AG10803 (cell line): ENCODE results near the gene GPX1.
"Not testable (repeated sequence)": the region's sequence is repeated elsewhere in the genome, so short reads cannot be mapped to it uniquely, and the experiment has no call there.

ENCODE experiments used
- DNase-seq: peaks from one replicate; pipeline ENCODE4 v3.0.0; 2010; ENCODE audit warnings: low read depth
- H3K4me3 ChIP-seq: 2 replicates; pipeline ENCODE4 v1.5.1; 2011; ENCODE audit warnings: mild to moderate bottlenecking, low read length, control low read depth
- CTCF ChIP-seq: conservative IDR thresholded peaks from 2 replicates; pipeline ENCODE4 v1.5.1; 2011; ENCODE audit warnings: mild to moderate bottlenecking, low read length, control low read depth, inconsistent platforms

Gene GPX1

DNA sequence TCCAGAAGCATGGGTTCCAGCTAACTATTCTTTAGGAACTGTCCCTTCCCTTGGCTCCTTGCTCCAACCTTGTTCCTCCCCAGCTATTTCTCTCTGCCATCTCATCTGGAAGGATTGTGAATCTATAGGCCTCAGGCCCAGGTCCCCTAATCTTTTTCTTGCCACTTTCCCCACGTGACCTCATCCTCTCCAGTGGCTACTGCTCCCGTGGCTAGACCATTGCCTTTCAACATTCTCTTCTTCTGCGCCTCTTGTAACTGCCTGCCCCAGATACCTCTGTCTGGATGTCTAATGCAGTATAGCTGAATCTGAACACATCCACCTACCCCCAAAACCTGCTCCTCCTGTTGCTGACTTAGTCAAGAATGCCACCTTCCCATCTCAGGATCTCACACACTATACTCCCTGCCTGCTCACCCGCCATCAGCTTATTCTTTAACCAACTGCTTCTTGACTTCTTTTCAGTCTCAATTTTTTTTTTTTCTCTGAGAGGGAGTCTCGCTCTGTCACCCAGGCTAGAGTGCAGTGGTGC, 5.2 kb downstream of the GPX1 start:
- TF ChIP-seq CTCF, result no peak
- H3K4me3 ChIP-seq, result no peak overlapping the region
- DNase-seq, result no peak

DNA sequence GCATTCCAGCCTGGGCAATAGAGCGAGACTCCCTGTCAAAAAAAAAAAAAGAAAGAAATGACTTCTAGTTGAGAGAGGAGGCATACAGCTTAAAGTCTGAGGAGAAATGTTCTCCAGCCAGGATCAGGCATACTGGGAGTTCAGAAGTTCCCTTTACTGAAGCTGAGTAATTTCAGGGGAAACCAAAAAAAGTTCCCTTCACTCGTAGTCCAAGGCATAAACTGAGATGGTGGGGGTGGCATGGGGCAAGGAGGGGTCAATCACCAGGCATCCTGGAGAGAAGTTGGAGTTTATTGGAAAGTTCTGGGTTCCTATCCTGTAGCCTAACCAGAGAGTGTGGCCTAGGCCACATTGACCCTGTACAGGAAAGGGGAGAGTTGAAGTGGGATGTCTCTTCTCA, 5.9 kb downstream of the GPX1 start:
- TF ChIP-seq CTCF, result no peak
- no peak for DNase-seq
- H3K4me3 ChIP-seq, result no peak overlapping the region

DNA sequence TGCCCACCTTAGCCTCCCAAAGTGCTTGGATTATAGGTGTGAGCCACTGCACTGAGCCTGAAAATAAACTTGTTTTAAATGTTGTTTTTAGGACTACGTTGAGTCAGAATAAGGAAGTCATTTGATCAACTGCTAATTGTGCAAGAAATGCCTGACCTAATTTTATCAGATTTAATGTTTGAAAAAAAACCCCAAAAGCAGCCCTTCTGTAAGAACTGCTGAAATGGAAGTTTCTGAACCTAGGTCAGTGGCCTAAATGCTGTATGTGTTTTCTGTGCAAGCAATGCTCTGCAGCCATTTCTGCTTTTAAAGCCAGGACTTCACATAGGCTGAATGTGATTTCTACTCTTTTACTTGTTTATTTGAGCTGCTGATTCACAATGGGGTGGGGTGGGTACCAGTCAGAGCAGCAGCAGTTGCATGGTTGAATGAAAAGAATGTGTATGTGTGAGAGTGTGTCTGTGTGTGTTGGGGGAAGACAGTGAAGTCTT, 6.6 kb downstream of the GPX1 start:
- H3K4me3 ChIP-seq, result no peak overlapping the region
- DNase-seq, result peak; percentile 88
- TF ChIP-seq CTCF, result no peak

DNA sequence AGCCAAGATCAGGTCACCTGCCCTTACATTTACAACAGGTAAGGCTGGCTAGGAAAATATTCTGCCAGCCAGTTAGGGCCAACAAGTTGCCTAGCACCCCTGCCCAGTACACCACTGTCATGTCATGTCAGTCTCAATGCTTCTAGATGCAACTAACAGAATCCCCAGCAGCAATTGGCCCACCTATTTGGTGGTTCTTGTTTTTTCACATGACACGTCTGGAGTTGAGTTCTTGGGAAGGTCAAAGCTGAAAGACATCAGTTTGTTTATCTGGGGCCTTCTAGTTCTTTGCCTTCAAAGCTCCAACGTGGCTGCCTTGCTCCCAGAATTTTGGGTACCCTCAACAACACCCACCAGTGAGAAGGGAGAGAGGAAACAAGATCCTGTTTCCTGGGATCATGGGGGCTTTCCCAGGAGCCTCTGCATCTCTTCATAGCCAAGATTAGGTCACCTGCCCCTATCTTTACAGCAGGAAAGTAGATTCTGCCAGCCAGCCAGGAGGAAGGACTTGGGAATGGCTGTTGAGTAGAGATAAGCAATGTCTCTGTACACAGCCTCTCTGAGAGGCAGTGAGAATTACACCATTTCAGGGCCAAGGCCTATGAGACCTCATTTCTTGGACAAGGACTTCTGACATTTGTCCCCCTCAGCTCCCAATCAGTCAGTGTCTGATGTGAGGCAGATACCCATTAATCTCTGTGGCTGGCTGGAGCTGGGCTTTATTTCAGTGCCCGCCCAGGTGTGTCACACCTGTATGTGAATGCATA, 8.6 kb downstream of the GPX1 start:
- DNase-seq, result no peak
- no peak overlapping the region for H3K4me3 ChIP-seq
- TF ChIP-seq CTCF, result no peak

GRCh38 chr3:49348361-49348760, 9.8 kb downstream of the GPX1 start:
- DNase-seq, result not testable (repeated sequence)

GRCh38 chr3:49346797-49347251, 11.3 kb downstream of the GPX1 start:
- H3K4me3 ChIP-seq, result no peak overlapping the region
- no peak for TF ChIP-seq CTCF

More at GRCh38 chr3:49348361-49348760, 9.8 kb downstream of the GPX1 start:
- H3K4me3 ChIP-seq, result not testable (repeated sequence)

DNA sequence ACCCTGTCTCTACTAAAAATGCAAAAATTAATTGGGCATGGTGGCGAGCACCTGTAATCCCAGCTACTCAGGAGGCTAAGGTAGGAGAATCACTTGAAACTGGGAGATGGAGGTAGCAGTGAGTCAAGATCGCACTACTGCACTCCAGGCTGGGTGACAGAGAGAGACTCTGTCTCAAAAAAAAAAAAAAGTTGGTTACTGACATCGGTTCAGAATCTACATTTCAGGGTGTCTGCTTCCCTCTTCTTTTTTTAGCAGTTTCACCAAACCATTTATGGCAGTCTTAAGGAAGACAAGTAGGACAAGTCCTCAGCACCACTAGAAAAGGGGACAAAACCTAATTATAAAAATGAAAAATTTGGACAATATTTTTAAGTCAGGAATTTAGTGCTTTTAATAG, 15.0 kb downstream of the GPX1 start:
- H3K4me3 ChIP-seq, result no peak overlapping the region
- DNase-seq, result no peak

More at GRCh38 chr3:49346797-49347251, 11.3 kb downstream of the GPX1 start:
- DNase-seq, result peak; percentile 61

More for the DNA sequence above, 15.0 kb downstream of the GPX1 start:
- TF ChIP-seq CTCF, result no peak
